Coronary artery (tissue), 2 donors: ENCODE data around the gene SALL2.

Experiments used
- DNase-seq: peaks from one replicate; pipeline ENCODE4 v3.0.0-alpha.2; 2017; ENCODE audit warnings: low spot score
- H3K27ac ChIP-seq, 2 donors: fragments of 200-600 bp; sonication (generic); one replicate each; pipeline ENCODE4 v1.5.1; 2016 to 2019
- H3K4me3 ChIP-seq: fragments of 200-600 bp; sonication (generic); 2 replicates; pipeline ENCODE4 v1.5.1; 2016; ENCODE audit warnings: mild to moderate bottlenecking, moderate library complexity
- CTCF ChIP-seq: fragments of 200-600 bp; sonication (generic); IDR thresholded peaks from one replicate; pipeline ENCODE4 v1.5.1; 2019; ENCODE audit warnings: antibody characterized with exemption

Gene SALL2

GRCh38 chr14:21536418-21537089 lies 10.4 kb upstream of the SALL2 start:
- no peak for DNase-seq
- H3K4me3 ChIP-seq, result peak overlapping the region; percentile 62
- no peak for TF ChIP-seq CTCF
- no peak overlapping the region for H3K27ac ChIP-seq

GRCh38 chr14:21535545-21536417 lies 9.6 kb upstream of the SALL2 start:
- no peak for DNase-seq
- H3K4me3 ChIP-seq, result peak overlapping the region; percentile 62
- TF ChIP-seq CTCF, result no peak
- no peak overlapping the region for H3K27ac ChIP-seq

GRCh38 chr14:21534576-21534975 lies 8.4 kb upstream of the SALL2 start:
- Histone ChIP-seq H3K4me3 (no peak overlapping the region), H3K27ac (no peak overlapping the region)

GRCh38 chr14:21533294-21533693 lies 7.1 kb upstream of the SALL2 start:
- TF ChIP-seq CTCF, result no peak
- Histone ChIP-seq H3K4me3 (no peak overlapping the region), H3K27ac (no peak overlapping the region)
- no peak for DNase-seq

More at GRCh38 chr14:21534576-21534975, 8.4 kb upstream of the SALL2 start:
- no peak for TF ChIP-seq CTCF
- DNase-seq, result no peak

- H3K4me3 ChIP-seq, result no peak overlapping the region
- no peak for TF ChIP-seq CTCF
- no peak overlapping the region for H3K27ac ChIP-seq
- no peak for DNase-seq
Measured at GRCh38 chr14:21529515-21529914, 3.4 kb upstream of the SALL2 start.

- DNase-seq, result no peak
- TF ChIP-seq CTCF, result no peak
- H3K4me3 ChIP-seq, result no peak overlapping the region
- H3K27ac ChIP-seq, result no peak overlapping the region
Measured at GRCh38 chr14:21528381-21529348, 2.5 kb upstream of the SALL2 start.
